Lower leg skin (tissue), 3 donors: ENCODE results near the gene DTX4.

Experiments
- POLR2A ChIP-seq, 2 donors: fragments of 450-650 bp; IDR thresholded peaks; one replicate each; pipeline ENCODE4 v1.6.1; 2016 to 2017; ENCODE audit warnings: antibody characterized with exemption in 2 of 2, mild to moderate bottlenecking in 1 of 2, moderate library complexity in 1 of 2
- TF ChIP-seq, protein P1 (sequence below), 3 donors: fragments of 450-650 bp; IDR thresholded peaks; one replicate each; pipeline ENCODE4 v1.5.1; 2016; ENCODE audit warnings: antibody characterized with exemption in 3 of 3, mild to moderate bottlenecking in 3 of 3, moderate library complexity in 2 of 3

DNA sequence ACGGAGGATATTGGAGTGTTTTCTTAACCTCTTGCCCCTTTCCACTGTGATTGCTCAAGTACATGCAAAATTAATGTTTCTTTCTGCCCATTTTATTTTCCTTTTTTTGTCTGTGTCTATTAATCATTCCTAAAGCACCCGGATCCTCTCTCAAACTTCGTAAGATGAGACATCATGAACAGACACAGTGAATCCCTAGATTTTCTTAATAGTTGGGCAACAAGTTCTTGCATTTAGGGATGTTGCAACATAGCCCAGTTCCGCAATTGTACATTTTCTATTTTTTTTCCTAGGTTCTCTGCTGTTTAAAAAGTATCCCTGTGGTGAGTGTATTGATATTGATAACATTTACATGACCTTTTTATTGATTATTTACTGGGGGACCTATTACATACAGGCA is 26.4 kb upstream of the DTX4 start:
- TF ChIP-seq, protein P1, sequence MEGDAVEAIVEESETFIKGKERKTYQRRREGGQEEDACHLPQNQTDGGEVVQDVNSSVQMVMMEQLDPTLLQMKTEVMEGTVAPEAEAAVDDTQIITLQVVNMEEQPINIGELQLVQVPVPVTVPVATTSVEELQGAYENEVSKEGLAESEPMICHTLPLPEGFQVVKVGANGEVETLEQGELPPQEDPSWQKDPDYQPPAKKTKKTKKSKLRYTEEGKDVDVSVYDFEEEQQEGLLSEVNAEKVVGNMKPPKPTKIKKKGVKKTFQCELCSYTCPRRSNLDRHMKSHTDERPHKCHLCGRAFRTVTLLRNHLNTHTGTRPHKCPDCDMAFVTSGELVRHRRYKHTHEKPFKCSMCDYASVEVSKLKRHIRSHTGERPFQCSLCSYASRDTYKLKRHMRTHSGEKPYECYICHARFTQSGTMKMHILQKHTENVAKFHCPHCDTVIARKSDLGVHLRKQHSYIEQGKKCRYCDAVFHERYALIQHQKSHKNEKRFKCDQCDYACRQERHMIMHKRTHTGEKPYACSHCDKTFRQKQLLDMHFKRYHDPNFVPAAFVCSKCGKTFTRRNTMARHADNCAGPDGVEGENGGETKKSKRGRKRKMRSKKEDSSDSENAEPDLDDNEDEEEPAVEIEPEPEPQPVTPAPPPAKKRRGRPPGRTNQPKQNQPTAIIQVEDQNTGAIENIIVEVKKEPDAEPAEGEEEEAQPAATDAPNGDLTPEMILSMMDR (IDR thresholded peaks at IDR 0.05): no peak
- no peak for TF ChIP-seq POLR2A (IDR thresholded peaks at IDR 0.05)
